ENCODE data around the gene CGGBP1. TPM values are rescaled to one million over a fixed set of nuclear protein-coding genes. Genes with fewer than 3 reads are reported as not detected.

Gene CGGBP1
- total RNA-seq, 2 experiments from 2014 or later: 105 to 118 TPM

- POLR2A ChIA-PET: no interaction called here
- Mint-ChIP-seq H3K27ac (no peak overlapping the region), H3K9me3 (no peaks in the 10 kb centered on the region), H3K4me1 (peaks cover 35% of the 10 kb centered on the region), H3K4me3 (no peak overlapping the region), H3K27me3 (peaks cover 5% of the 10 kb centered on the region), H3K36me3 (ENCODE audit: low read depth) (no peaks in the 10 kb centered on the region)
- DNase-seq: no peak
- CTCF ChIA-PET: interaction anchor here (0.6 to 2.3 kb wide), 10 partner anchors 14 to 652 kb away, joined by 3 to 15 read pairs (median 3); no protein-coding TSS in a partner anchor
Measured at GRCh38 chr3:88002448-88002847, 56.4 kb downstream of the CGGBP1 start.

Other genes with a start within 250 kb of the CGGBP1 start
- 10 to 100 TPM; 26.5 to 27.4 TPM for gene ZNF654, start 250 bp upstream of the CGGBP1 start, total RNA-seq
- gene C3orf38, start 91.0 kb upstream of the CGGBP1 start, total RNA-seq: 10 to 100 TPM; 32.6 to 36.5 TPM

Data from activated CD4-positive, alpha-beta memory T cell treated with anti-CD3 and anti-CD28 coated beads, Interleukin-2, amount 10 ng/mL, durations not matched to agents 7 days and 5 days (primary cell).